Measurements from ENCODE around the gene FHOD3.

Gene FHOD3

DNA sequence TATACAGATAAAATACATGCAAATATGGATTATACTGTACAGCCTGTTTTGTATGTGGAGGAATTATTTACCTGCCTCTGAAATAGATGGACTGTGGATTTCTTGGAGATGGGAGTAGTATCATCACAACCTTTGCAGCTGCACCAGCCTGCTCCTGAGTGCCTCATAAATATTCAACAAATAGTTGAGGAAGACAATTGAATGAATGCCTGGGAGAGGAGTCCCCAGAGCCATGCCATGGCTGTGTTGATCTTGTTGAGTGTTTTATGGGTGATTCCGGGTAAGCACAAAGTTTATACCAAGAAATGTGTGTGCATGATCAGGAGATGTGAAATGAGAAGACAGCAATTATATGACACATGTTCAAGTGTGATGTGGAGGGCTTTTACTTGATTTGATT is 225.0 kb downstream of the FHOD3 start:
- DNase-seq (ENCODE audit: low spot score): no peak

DNA sequence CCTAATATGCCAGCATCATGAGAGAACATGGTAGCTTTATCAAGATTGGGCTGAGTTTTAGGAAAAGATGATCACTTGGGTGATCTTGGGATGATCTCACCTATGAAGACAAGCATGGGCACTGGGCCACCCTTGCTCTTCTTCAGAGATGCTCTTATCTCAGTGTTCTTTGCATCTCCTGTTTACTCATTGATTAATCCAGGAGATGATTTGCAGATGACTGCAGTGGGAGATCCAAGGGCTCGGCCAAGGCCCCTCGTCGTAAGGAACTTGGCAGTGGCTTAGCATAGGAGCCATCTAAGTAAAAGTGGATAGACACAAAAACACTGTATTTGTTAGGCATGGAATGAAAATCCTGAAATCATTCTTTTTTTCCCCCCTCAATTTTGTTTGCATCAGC is 228.4 kb downstream of the FHOD3 start:
- no peak for DNase-seq (ENCODE audit: low spot score)

DNA sequence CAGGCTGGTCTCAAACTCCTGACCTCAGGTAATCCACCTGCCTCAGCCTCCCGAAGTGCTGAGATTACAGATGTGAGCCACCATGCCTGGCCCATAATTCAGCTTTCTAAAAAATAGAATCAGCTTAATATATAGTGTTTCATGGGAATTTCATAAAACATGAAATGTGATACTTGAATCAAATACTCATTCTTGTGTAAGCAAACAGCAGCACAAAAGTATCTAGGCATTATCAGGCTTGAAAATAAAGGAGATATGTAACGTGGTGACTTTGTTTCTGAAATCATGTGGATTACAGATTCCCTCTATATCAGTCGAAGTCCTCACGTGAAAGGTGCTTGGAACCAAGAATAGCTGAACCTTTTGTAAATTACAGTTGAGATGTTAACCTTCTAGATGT is 229.1 kb downstream of the FHOD3 start:
- no peak for DNase-seq (ENCODE audit: low spot score)

DNA sequence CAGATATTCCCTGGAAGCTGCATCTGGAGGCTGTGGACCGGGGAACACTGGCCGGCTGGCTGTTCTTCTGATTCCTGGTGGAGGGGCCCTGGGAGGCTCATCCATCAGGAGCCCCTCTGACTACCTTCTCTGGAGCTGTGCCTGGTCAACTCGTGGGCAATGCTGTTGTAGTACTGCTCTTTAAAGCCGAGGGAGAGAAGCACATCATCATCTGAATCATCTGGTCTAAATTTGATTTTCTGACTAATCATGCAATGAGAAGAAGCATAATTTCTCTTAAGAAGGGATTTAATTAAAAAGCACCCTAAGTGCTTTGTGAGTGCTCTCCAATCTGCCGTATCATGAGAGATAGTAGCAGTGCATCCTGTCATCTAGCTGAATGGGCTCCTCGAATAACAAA is 229.5 kb downstream of the FHOD3 start:
- no peak for DNase-seq (ENCODE audit: low spot score)

DNA sequence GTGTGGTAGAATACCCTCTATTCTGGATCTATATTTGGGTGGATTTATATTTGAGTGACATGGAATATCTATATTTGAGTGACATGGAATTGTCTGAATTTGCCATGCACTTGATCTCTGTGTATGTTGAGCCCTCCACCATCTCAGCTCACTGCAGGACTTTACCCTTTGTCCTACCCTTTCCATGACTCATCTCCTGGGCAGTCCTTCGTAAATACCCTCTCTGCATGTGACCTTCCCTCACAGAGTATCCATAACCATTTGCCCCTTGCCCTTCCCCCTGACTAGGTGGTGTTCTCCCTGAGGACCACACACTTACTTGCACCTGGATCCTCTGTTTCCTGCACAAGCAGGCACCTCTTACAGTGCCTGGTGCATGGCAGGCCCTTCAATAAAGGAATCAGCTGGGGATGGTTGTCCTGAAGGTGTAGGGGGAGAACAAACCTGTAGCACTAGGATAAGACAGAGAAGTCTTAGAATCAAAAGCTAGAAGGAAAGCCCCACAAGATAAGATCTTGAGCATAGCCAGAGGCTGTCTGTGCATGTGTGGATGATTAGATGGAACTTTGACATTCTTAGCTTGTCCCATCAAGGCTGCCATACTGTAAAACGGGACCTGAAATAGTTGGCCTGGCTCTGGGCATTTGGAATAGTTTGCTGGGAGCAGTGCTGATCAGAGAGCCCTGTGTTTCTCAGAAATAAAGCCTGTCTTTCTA is 230.4 kb downstream of the FHOD3 start:
- no peak for DNase-seq (ENCODE audit: low spot score)

DNA sequence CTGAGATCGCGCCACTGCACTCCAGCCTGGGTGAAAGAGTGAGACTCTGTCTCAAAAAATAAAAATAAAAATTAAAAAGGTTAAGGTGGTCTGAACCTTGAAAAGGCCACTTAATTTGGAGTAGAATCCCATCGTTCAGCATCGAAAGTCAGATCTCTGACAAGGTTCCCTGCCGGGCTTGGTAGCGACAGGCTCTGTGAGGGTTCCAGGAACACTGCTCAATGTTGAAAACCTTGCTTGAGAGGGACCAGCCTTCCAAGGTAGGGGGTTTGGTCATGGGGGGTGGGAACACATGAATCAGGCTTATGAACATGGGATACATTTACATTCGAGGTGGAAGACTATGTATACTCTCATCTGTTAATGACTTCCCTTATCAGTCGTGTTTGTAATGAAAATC is 232.2 kb downstream of the FHOD3 start:
- no peak for DNase-seq (ENCODE audit: low spot score)

DNA sequence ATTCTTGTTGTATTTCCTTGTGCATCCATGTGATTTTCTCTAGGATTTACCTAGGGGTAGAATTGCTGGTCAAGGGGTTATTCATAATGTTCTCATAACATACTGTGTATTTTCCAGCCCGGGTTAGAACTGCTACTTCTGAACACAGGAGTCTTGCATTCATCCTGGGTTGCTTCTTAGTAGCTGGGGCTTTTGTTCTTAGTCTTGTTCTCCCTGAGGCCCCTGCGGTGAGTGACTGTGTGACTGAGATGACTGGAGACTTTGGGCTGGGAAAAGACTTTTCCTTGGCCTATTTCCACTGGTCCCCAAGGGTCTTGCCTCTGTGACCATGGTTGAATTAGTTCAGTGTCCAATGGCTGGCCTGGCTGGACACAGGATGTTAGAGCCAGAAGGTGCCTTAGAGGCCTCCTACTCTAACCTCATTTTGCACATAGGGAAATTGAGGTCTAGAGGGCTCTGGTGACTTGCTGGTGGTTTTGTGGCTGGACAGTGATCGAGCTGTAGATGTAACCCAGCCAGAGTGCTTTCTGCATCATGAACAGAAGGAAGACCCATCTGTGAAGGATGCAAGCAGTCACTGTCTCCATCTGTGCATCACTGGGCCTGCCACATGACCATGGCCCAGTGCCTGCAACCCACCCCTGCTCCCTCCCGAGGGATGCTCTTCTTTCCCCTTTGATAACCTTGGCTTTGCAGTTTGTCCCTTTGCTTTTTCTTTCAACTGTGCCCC is 233.3 kb downstream of the FHOD3 start:
- DNase-seq (ENCODE audit: low spot score): no peak

DNA sequence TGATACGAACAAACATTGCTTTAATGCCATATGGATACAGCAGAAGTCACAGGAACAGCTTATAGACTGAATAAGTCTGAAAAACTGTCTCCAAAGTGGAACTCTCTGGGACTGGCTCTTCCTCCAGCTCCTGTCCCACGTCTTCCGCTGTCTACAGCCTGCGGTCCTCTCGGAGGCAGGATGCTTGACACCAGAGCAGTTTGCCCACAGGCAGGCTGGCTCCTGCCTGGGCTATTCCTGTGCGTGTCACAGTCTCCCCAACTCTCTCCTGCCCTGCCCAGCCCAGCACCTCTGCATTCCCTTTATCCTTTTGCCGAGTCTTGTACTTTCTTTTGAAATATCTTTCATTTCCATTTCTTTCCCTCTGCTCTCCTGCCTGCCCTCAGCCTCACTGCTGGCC is 234.1 kb downstream of the FHOD3 start:
- DNase-seq (ENCODE audit: low spot score): no peak

DNA sequence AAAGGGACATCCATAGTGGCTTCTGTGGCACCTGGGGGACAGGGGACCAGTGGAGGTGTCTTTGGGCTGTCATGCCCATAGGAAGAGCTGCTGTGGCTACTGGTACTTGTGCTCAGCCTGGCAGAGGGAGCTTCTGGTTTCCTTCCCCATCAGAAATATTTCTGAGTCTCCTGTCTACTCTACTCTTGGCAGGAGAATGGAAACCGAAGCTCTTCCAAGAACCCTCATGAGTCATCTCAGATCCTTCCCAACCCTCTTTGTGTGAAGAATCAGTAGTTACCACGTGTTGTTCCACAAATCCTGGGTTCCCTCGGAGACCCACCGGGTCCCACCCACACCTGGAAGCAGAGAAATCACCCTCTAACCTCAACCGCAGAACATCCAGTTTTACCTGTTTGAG is 234.9 kb downstream of the FHOD3 start:
- DNase-seq (ENCODE audit: low spot score): no peak

DNA sequence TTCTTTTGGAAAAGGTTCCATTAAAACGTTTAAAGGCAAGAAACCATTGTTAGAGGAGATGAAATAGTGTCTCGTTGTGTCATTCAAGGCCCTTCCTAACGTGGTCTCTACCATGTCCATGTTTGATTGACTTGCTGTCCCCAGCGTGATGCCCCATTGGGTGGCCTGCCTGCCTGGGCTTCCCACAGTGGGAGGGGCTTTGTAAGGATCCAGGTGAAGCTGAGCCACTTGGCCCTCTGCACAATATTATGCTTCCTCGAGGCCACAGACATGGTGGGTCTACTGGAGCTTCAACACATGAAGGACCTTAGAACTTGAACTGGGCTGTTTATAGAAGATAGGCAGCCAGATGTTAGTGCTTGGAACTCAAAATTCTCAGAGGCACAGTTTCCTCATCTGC is 235.3 kb downstream of the FHOD3 start:
- no peak for DNase-seq (ENCODE audit: low spot score)

DNA sequence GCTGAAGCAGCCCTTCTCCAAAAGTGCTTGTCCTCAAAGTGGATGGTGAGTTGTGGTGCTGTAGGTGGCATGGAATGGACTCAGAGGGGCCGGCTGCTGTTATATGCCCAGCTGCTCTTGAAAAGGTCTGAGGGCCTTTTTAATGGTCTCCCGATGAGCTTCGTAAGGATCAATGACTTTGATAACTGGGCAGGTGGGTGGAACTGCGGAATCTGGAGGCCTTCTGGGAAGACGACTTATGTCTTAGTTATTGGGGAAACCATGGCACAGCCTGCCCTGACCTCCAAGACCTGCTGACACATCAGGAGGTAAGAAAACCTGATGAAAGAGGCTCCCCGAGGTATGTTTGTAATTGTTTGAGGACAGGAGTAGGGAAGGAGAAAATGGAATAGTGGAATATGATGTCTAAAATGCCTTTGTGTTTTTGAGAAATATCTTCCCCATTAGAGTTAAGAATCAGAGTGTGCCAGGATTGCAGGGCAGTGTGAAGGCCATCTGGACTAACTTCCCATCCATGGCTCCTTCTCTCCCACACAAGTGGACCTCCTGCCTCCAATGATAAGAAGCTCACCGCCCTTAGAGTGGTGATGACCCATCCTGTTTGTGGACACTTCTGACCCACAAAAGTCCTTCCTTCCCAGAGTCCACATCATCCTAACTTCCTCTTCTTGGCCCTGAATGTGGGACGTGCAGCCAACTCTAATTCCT is 236.1 kb downstream of the FHOD3 start:
- DNase-seq (ENCODE audit: low spot score): no peak

DNA sequence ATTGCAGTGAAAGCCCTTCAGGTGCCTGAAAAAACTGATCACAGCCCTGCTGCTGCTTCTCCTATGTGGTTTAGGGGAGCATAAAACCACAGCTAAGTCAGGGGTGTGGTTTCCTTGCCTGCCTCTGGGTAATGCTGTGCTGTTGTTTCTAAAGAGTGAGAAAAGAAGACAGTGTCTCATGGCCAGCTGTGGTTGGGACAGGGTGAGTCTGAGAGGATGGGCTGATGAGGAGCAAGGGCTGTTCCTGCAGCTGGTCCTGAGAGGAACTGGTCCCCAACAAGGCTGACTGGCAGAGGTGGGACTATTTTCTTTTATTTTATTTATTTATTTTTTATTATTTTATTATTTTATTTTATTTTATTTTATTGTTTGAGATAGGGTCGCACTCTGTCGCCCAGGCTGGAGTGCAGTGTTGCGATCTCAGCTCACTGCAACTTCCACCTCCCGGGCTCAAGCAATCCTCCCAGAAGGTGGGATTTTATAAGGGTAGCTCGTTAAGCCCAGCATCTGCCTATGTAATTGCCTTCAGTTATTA is 236.7 kb downstream of the FHOD3 start:
- DNase-seq (ENCODE audit: low spot score): no peak

DNA sequence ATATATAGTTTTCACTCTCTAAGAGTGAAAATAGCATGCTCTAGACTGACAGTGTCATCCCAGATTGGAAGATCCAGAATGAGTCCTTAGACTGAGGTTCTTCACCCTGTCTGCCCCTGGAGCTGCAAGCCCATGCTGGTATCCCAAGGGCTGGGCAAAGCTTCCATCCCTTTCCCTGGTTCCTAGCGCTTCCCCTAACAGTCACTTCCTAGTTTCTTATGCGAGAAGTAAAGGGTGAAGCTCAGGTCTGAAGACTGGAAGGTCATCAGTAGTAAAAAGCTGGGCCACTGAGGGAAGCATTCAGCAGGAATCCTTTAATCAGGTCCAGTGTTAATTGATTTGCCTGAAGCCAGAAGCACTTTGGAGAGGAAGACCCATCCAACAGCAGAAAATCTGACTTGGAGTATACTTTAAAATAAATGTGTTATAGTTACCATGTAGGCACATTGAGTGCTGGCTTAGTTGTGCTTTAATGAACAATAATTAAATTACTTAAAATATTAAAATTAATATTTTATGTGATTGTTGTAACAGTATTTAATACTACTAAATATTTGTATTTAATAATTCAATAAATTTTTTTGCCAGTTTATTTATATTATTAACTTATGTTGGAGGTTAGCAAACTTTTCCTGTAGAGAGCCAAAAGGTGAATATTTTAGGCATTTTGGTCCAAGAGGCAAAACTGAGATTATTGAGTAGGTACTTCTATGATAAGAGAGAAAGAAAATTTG is 237.9 kb downstream of the FHOD3 start:
- no peak for DNase-seq (ENCODE audit: low spot score)

DNA sequence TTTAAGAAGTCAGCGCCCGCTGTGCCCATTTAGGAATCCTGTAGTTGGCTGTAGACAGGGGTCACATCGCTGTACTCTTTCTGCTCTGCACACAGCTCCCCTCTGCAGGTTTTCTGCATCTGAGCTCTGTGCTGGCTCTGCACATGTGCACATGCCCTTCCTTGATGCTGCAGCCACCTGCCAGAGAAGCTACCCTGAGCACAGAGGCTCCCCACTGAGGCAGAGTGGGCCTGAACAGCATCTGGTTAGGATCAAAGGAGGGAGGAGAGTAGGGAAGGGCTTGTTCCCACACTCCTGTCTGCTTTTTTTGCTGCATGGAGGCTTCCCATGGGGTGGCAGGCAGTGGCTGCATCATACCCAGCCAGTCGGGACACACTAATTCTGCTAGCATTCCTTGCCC is 238.9 kb downstream of the FHOD3 start:
- DNase-seq (ENCODE audit: low spot score): no peak

DNA sequence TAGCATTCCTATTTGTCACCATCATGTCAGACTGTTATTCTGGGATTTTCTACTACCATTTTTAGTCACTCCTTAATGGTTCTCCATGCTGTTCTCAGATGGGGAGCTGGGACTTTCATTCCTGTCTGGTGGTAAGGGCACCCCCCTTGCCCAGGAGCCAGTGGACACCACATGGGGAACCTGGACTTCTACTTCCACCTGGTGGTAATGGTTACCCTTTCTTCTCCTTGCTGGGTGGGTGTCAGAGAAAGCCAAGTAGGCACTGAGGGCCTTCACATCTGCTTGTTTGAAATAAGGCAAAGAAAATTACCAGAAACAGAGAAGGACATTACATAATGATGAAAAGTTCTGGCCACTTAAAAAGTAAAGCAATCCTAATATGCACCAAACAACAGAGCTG is 239.8 kb downstream of the FHOD3 start:
- no peak for DNase-seq (ENCODE audit: low spot score)

DNA sequence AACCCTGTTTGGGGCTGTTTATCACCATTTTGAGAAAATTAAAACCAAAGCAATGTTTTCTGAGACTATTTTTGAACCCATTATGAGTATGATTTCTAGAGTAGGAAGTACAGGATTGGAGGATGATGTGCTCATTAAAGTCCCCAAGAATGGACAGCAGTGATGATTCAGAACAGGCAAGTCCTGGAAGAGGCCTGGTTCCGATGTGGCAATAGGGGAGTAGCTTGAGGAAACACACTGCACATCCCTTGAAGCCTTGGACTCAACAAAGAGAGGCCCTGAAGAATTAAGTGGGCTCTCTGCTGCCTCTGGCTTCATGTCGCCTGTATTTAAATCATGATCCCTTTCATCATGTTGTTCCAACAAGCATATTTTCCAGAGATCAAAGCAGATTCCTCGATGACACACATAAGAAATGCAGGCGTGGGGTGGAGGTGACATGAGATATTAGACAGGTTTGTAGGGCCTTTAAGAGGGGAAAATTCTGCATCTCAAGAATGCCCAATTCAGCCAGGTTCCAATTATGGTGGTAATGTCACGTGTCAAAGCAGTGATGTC is 242.2 kb downstream of the FHOD3 start:
- no peak for DNase-seq (ENCODE audit: low spot score)

DNA sequence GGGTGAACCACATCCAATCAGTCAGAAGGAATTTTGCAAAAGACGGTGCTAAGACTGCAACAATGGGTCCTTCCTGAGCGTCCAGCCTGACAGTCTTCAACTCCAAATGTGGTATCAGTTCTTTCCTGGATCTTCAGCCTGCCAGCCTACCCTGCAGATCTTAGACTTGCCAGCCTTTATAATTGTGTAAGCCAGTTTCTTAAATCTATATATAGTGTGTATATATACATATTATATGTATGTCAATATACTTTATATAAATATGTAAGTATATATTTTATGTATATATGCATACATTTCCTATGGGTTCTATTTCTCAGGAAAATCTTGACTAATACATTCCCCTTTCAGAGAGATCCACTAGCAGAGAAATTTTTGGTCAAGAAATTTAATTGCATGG is 245.5 kb downstream of the FHOD3 start:
- DNase-seq (ENCODE audit: low spot score): no peak

DNA sequence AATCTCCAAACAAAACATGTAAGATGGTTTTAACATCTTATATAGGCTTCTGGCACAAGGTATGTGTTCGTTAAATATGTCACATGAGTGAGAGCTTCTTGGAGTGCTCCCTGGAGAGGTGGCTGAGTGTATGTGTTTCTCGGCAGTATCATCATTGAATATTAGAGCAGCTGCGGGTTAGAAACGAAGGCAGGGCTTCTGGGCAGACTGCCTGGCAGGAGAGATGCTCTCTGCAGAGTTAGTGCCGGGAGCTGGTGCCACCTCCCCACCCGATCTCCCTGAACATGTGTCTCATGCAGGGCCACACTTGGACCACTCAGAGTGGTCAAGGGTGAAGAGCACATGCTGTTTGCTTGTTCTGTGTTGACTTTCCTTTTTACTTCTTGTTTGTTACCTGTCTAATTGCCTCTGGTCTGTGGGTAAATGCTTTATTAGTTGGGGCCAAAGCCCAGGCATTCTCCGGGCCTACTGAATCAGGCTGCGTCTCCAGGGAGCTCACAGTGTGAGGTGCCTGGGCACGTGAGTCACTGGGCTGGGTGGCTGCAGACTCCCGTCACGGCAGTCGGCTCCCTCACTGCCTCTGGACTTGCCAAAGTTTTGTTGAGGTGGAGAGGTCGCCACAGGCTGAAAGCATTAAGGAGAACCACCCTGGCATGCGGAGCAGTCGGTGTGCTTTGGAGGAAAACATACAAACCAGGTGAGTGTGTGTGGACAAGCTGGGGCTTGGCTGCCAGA is 246.6 kb downstream of the FHOD3 start:
- no peak for DNase-seq (ENCODE audit: low spot score)

DNA sequence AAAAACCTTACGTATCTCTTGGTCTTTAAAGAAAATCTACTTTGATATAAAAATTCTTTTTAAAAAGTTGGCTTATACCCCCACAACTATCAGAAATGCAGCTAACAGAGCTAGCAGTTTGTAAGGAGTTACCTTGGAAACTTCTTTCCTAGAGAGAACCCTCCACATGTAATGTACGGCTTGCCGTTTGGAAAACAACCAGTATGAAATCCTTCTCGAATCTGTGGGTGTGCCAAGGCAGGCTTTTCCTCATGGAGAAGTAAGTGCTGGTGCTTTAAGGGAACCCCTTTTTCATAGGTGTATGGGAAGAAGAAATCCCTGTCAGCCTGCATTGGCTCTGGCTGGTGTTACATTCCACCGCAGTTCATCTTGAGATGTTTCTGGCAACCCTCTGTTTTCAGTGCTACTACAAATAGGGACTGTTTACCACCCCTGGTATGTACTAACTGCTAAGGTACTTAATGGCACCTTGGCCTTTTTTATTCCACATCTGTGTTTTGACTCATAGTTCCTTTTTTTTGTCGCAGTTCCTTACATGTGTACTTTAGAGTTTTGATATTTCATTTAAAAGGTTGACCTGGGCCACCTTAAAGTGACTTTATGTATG is 248.4 kb downstream of the FHOD3 start:
- no peak for DNase-seq (ENCODE audit: low spot score)

DNA sequence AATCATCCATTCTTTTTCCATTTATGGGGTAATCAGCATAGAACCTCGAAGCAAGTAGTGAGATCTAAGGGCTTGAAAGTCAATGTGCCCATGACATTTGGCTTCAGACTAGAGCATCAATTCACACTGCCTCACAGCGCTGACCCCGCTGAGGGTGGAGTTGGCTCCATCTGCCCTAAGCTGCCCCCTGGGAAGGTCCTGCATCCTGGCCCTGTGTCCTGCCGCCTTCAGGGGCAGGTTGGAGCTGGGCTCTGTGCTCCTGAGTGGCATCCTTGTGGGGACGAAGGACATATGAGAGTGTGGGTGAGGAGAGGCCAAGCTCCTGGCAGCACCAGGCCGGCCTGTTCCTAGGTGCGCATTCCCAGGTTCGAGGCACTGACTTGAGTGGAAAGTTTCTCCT is 249.4 kb downstream of the FHOD3 start:
- no peak for DNase-seq (ENCODE audit: low spot score)

DNA sequence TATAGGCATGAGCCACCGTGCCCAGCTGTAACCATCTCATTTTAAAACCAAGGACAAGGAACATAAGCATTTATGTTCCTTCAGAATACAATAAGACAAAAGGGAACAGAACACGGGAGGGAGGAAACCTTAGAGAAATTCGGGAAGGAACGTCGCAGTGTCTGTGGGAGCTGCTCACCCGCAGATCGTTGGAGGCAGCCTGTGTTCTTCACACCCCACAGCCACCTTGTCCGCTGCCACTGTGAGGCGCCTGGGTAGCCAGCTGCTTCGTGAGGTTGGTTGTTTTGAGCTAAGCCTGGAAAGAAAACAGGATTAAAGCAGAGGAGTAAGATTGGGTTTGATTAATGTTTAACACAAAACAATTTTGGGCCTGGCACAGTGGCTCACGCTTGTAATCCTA is 250.0 kb downstream of the FHOD3 start:
- DNase-seq (ENCODE audit: low spot score): no peak
